ENCODE measurements around the gene GRAMD2B. TPM values are rescaled to one million over a fixed set of nuclear protein-coding genes. Genes with fewer than 3 reads are reported as not detected.
A peak's percentile ranks its signal among the peaks of the same experiment; 100 is the strongest.

GRAMD2B gene
- total RNA-seq, 1 donor from 2014 or later, result 11.2 TPM

GRCh38 chr5:126481243-126481642 is 58.0 kb downstream of the GRAMD2B start:
- no peak for DNase-seq

DNA sequence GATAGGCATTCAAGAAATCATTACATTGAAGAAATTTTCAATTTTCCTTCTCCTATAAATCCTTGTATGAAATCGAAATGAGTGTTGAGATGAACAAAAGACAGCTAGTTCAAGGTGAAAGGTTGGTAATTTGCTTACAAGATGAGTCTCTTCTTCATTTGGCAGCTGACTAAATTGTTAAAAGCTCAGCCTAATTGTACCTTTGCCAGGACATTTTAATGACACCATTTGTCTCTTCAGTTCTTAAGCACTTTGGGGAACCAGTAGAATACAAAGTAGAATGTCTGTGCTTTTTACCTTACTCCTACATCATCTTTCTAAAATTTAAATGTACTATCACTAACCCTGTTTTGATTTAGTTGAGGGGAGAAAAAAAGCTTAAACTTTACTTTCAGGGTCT is 59.4 kb downstream of the GRAMD2B start:
- no peak for DNase-seq

- no peak for DNase-seq
These were observed 59.9 kb downstream of the GRAMD2B start for GRCh38 chr5:126483156-126483555.

GRCh38 chr5:126484253-126484652 is 61.0 kb downstream of the GRAMD2B start:
- DNase-seq, result no peak

DNA sequence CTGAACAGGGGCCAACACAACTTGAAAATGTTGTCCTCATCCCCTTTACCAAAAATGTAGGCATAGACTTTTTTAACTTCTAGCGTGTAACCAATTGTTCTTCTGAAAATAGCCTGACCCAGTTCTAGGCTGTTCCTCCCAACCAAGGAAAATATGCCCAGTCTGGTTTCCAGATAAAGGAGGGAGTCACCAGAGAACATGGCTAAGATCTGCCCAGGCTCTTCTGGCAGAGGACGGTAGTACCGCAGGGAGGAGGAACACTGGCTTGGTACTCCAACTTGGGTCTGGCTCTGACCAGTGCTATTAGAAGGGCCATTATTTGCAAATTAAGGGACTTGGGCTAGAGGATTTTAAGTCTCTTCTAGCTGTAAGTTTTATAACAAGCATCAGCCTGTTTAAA is 63.1 kb downstream of the GRAMD2B start:
- DNase-seq, result peak; percentile 50

GRCh38 chr5:126487596-126487995 is 64.4 kb downstream of the GRAMD2B start:
- DNase-seq, result no peak

GRCh38 chr5:126488443-126489065 is 65.3 kb downstream of the GRAMD2B start:
- DNase-seq, result no peak

DNA sequence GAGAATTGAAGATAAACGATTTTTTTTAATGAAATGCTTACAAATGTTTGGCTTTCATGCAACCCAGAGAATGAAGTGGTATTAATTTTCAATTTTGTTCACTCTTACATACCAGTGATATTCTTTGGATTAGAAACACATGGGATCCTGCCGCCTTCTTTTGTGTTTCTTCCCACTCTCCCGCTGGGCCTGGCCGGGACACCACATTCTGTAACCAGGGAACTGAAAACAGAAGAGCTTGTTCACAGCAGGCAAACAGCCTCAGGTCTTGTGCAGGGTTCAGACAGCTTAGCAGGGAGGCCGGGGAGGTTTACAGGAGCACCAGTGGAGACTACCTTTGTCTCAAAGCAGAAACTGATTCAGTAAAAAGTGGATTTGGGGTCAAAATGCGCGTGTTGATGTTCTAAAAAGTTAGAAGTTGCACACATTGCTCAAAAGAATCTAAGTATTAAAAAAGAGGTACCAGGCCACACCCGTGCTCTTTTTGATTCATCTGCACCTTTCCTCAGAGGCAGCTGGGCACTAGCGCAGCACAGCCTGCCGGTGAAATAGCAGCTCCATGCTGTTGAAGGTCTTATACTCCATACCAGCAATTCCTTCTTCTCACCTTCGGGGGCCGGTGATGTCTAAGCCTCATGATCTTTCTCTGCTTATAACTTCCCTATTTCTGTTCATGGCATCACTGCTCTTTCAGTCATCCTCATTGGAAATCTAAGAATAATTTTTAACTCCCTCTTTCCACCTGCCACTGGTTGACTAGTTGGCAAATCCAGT is 67.1 kb downstream of the GRAMD2B start:
- no peak for DNase-seq

DNA sequence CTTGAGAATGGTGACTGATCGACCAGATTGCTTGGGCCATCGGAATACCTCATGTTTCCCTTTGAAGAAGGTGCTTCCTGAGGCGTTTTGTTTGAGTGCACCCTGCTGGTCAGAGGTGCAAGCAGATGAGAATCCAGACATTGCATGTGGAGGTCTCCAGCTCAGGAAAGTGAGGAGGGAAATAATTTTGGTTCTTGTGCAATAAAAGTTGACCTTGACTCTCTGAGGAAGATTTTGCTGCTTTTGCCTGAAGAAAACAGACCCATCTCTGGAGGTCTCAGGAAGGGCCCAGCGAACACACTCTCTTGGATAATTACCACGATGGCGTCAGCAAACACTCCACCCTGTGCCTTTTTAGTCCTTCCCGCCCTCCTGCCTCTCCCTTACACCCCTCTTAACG is 69.7 kb downstream of the GRAMD2B start:
- DNase-seq, result no peak

GRCh38 chr5:126494393-126494792 is 71.2 kb downstream of the GRAMD2B start:
- DNase-seq, result no peak

DNA sequence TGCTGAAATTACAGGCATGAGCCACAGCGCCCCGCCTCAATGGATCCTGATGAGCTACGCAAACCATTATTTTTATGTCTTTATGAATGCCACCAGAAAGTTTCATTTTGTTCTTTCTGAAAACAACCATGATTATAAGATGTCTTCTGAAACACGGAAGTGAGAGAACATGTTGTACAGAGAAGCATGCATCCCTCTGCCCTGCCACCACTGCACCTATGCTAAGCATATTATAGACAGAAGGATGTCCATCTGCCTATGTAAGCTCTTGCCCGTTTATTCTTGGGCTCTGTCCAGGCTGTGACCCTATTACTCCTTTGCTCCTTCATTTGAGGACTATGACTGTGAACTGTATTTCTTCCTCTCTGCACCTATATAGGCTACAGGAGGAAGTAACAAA is 74.3 kb downstream of the GRAMD2B start:
- DNase-seq, result no peak

DNA sequence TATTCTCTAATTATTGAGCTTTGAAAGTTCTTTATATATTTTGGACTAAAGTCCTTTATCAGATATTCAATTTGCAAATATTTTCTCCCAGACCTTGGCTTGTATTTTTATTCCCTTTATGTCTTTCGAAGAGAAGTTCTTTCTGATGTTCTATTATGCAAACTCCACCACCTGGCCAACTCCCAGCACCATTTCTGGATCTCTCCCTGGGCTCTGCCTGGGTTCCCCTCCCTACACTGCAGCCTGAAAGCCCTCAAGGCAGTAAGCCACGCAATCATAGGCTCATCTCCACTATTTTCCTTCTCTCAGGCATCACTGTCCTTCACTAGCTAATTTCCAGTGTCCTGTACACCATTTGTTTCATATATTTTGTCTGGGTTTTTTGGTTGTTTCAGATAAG is 76.1 kb downstream of the GRAMD2B start:
- DNase-seq, result no peak

DNA sequence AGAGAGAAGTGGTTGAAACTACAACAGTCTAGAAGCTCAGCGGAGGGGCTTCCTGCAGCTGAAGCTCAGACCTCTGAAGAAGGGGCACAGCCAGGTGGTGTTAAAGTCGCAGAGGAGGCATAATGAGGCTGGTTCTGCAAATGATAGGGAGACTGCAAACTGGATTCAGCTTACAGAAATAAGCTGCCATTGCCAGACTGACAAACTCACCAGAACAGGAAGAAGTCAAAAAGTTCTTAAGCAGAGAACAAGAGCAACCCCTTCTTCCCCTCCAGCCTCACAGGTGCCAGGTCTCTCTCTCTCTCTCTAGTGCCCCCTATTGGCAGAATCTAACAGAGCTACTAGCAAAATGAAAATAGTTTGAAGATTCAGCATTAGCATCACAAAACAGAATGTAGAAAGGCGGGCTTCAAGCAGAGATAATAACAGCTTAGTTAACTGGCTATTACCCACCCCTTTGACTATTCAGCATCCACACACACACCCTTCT is 76.7 kb downstream of the GRAMD2B start:
- DNase-seq, result no peak

- DNase-seq, result no peak
These were observed 78.2 kb downstream of the GRAMD2B start for GRCh38 chr5:126501448-126501847.

- DNase-seq, result peak; percentile 32
These were observed 80.4 kb downstream of the GRAMD2B start for GRCh38 chr5:126503602-126504104.

DNA sequence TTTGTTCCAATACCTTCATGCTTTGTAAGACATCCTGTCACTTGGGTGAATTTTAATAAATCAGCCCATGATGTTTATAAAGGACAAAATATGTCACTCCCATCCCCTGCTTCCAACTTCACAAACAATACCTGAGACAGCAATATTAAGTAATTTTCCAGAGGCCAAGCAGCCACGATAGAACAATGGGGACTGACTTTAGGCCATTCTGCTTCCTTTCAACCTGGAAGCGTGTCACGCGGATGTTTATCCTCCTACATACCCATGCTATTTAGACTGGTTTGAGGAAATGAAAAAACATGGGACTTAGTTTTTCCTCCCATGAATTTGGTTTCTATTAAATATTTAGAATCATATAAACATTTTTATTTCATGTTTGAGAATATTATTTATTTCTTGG is 82.9 kb downstream of the GRAMD2B start:
- DNase-seq, result no peak

- DNase-seq, result no peak
These were observed 85.2 kb downstream of the GRAMD2B start for GRCh38 chr5:126508251-126508961.

DNA sequence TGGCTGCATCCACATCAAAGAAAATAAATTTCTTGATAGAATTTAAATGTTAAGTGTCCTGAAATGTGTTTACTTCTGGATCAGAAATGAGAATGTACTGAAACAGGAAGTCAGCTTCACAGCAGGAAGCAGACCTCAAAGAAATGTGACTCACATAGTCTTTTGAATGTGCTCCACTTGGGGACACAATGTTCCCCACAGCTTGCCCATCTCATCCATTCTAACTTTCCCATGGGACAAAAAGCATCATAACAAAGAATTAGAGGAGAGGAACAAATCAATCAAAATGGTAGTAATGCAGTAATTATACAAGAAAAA is 85.7 kb downstream of the GRAMD2B start:
- no peak for DNase-seq

DNA sequence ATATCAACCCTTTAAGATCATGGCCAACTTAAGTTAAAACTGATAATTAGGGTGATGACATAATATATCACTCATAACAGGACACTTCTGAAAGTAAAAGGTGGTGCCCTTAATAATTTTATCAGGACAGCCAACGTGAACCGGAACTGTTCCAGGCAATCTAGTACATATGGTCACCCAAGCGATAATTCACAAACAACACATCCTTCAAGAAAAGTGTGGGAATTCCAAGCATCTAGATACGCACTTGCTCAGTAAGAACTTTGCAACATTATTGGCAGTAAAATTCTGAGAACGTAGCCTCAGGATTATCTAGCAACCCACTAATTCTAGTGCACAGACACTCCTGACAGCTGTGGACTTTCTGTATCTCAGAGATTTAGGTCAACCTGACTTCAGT is 86.1 kb downstream of the GRAMD2B start:
- DNase-seq, result no peak

- DNase-seq, result no peak
These were observed 88.8 kb downstream of the GRAMD2B start for GRCh38 chr5:126511961-126512360.

- no peak for DNase-seq
These were observed 89.2 kb downstream of the GRAMD2B start for GRCh38 chr5:126512451-126512850.

- DNase-seq, result no peak
These were observed 90.1 kb downstream of the GRAMD2B start for GRCh38 chr5:126513302-126513701.

- DNase-seq, result no peak
These were observed 90.5 kb downstream of the GRAMD2B start for GRCh38 chr5:126513703-126514102.
